Loucy (cell line): Measurements from ENCODE around the gene DHRS4L2.

Experiments used
- CTCF ChIP-seq: fragments of 200-600 bp; sonication (generic); conservative IDR thresholded peaks from 2 replicates; pipeline ENCODE4 v1.5.1; 2014; ENCODE audit warnings: mild to moderate bottlenecking, antibody characterized with exemption, low read length
- EZH2phosphoT487 ChIP-seq: fragments of 200-600 bp; IDR thresholded peaks from 2 replicates; pipeline ENCODE4 v1.6.1; 2018; ENCODE audit warnings: antibody characterized with exemption, mild to moderate bottlenecking, moderate library complexity, borderline replicate concordance

GRCh38 chr14:24051789-24052655 lies 63.3 kb downstream of the DHRS4L2 start, which contains the start of gene CARMIL3:
- TF ChIP-seq CTCF (no peak), EZH2phosphoT487 (no peak)
